ENCODE measurements around the gene HTR6. TPM values are rescaled to one million over a fixed set of nuclear protein-coding genes. Genes with fewer than 3 reads are reported as not detected.

HTR6 gene
- total RNA-seq, 2 donors from 2014 or later = not detected

DNA sequence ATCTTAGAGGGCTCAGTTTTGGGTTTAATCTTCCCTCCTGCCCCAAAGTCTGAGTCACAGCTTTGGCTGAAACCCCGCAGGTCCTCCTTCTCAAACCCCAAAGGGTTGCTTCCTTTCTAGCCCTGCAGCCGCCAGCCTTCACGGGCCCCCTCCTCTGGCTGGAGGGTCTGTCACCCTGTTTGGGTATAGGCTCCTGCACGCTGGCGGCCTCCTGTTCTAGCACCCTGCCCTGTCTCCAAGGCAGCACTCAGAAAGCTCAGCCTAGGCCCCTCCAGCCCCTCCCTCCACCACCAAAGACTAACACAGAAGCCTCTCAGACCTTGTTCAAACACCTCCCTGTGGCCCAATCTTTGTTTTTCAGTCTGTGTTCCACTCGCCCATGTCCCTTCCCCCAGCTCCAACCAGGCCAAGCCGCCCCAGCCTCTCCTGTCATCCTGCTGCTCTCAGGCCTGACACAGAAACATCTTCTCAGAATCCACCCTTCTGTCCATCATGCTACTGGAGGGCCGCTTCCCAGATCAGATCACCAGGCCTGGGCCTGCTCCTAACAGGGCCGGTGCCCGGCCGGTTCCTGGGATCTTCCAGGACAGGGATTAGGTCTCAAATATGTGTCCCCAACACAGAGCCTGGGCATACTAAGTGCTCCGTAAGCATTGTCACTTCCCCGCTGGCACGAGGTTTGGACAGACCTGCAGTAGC, 35.6 kb downstream of the HTR6 start:
- Histone ChIP-seq H3K4me1 (peaks cover 0 to 7% of the 10 kb centered on the region in 2 donors), H3K4me3 (no peak overlapping the region), H3K36me3 (no peaks in the 10 kb centered on the region), H3K27me3 (no peaks in the 10 kb centered on the region), H3K27ac (no peak overlapping the region), H3K9me3 (no peaks in the 10 kb centered on the region)
- TF ChIP-seq, protein P1, sequence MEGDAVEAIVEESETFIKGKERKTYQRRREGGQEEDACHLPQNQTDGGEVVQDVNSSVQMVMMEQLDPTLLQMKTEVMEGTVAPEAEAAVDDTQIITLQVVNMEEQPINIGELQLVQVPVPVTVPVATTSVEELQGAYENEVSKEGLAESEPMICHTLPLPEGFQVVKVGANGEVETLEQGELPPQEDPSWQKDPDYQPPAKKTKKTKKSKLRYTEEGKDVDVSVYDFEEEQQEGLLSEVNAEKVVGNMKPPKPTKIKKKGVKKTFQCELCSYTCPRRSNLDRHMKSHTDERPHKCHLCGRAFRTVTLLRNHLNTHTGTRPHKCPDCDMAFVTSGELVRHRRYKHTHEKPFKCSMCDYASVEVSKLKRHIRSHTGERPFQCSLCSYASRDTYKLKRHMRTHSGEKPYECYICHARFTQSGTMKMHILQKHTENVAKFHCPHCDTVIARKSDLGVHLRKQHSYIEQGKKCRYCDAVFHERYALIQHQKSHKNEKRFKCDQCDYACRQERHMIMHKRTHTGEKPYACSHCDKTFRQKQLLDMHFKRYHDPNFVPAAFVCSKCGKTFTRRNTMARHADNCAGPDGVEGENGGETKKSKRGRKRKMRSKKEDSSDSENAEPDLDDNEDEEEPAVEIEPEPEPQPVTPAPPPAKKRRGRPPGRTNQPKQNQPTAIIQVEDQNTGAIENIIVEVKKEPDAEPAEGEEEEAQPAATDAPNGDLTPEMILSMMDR (IDR thresholded peaks at IDR 0.05) = no peak
- no peak for DNase-seq (ENCODE audit: low spot score)

DNA sequence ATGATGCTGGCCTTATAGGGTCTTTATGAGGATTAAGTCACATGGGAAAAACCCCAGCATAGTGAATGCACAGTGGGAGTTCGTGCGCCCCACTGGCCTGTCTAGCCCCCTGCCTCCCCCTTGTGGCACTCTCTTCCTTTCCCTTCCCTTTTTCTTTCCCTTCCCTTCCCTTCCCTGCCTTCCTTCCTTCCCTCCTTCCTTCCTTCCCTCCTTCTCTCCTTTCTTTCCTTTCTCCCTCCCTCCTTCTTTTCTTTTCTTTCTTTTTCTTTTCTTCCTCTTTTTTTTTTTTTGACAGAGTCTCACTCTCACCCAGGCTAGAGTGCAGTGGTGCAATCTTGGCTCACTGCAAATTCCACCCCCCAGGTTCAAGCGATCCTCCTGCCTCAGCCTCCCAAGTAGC, 38.6 kb downstream of the HTR6 start:
- H3K27me3 ChIP-seq = no peaks in the 10 kb centered on the region
- no peak for DNase-seq (ENCODE audit: low spot score)
- peaks cover 0 to 7% of the 10 kb centered on the region in 2 donors for H3K4me1 ChIP-seq
- H3K27ac ChIP-seq = no peak overlapping the region
- H3K36me3 ChIP-seq = no peaks in the 10 kb centered on the region
- TF ChIP-seq, protein P1 (IDR thresholded peaks at IDR 0.05) = no peak
- H3K4me3 ChIP-seq = no peak overlapping the region
- H3K9me3 ChIP-seq = no peaks in the 10 kb centered on the region

GRCh38 chr1:19704247-19705113, 39.8 kb downstream of the HTR6 start:
- no peaks in the 10 kb centered on the region for H3K9me3 ChIP-seq
- peaks cover 0 to 7% of the 10 kb centered on the region in 2 donors for H3K4me1 ChIP-seq
- no peaks in the 10 kb centered on the region for H3K36me3 ChIP-seq
- H3K4me3 ChIP-seq = no peak overlapping the region
- TF ChIP-seq, protein P1 (IDR thresholded peaks at IDR 0.05) = peak; percentile 81 to 96
- DNase-seq (ENCODE audit: low spot score) = peak; percentile 70
- no peak overlapping the region for H3K27ac ChIP-seq
- H3K27me3 ChIP-seq = no peaks in the 10 kb centered on the region

GRCh38 chr1:19705464-19705863, 40.8 kb downstream of the HTR6 start:
- no peaks in the 10 kb centered on the region for H3K36me3 ChIP-seq
- H3K27ac ChIP-seq = no peak overlapping the region
- H3K4me1 ChIP-seq = peaks cover 0 to 7% of the 10 kb centered on the region in 2 donors
- TF ChIP-seq, protein P1 (IDR thresholded peaks at IDR 0.05) = no peak
- H3K27me3 ChIP-seq = no peaks in the 10 kb centered on the region
- H3K9me3 ChIP-seq = no peaks in the 10 kb centered on the region
- H3K4me3 ChIP-seq = no peak overlapping the region
- no peak for DNase-seq (ENCODE audit: low spot score)

DNA sequence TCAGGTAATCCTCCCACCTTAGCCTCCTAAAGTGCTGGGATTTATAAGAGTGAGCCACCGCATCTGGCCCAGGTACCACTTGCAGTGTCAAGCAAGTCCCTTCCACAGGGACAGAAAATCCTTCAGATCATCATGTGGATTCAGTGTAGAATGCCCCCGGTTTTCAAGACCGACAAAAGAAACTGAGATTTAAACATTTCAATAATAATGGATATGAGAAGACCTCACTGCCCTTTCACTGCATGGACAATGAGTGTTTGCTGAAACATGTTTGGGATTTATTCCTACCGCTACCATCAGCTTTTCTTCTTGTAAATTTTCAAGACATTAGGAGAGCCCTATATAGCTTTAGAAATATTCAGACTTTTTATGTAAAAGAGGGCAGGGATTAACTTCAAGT, 41.5 kb downstream of the HTR6 start:
- H3K27me3 ChIP-seq = no peaks in the 10 kb centered on the region
- H3K4me3 ChIP-seq = no peak overlapping the region
- TF ChIP-seq, protein P1 (IDR thresholded peaks at IDR 0.05) = no peak
- no peaks in the 10 kb centered on the region for H3K36me3 ChIP-seq
- no peak for DNase-seq (ENCODE audit: low spot score)
- no peaks in the 10 kb centered on the region for H3K9me3 ChIP-seq
- no peak overlapping the region for H3K27ac ChIP-seq
- H3K4me1 ChIP-seq = peaks cover 0 to 7% of the 10 kb centered on the region in 2 donors

Data from right atrium auricular region (tissue), 2 donors.